Measurements from ENCODE around the gene LCN1.

- no peak for TF ChIP-seq CTCF (IDR thresholded peaks at IDR 0.05; ENCODE audit: insufficient read depth, low read length)
- no peak for TF ChIP-seq POLR2AphosphoS5 (IDR thresholded peaks at IDR 0.05; ENCODE audit: low read depth)
- no peak for TF ChIP-seq REST (IDR thresholded peaks at IDR 0.05; ENCODE audit: insufficient replicate concordance, low read depth)
- TF ChIP-seq GABPA (IDR thresholded peaks at IDR 0.05; ENCODE audit: low read depth) = no peak
- TF ChIP-seq SPI1 (IDR thresholded peaks at IDR 0.05; ENCODE audit: borderline replicate concordance, low read depth) = no peak
Measured at GRCh38 chr9:135487281-135488012, 33.8 kb upstream of the LCN1 start.

All from HL-60 (cell line).